ENCODE data around the gene COMMD6.

Gene COMMD6

GRCh38 chr13:75482820-75483079, 54.9 kb downstream of the COMMD6 start:
- Histone ChIP-seq H3K9me3 (ENCODE audit: control insufficient read depth, low read length) (no peaks in the 10 kb centered on the region), H3K27ac (ENCODE audit: insufficient read depth, low read depth, low read length, poor library complexity, severe bottlenecking) (no peak overlapping the region), H3K36me3 (ENCODE audit: control insufficient read depth, insufficient read depth, low read length) (no peaks in the 10 kb centered on the region), H3K4me3 (ENCODE audit: insufficient read depth, low read depth, low read length) (peak overlapping the region; percentile 83), H3K27me3 (ENCODE audit: control insufficient read depth, insufficient read depth, low read length, poor library complexity, severe bottlenecking) (no peaks in the 10 kb centered on the region), H3K4me1 (ENCODE audit: control insufficient read depth, insufficient read depth, low read length) (peaks cover 8% of the 10 kb centered on the region)
- no CpG with 5 or more reads among the region's 1 CpG for WGBS, 2 experiments

- H3K4me3 ChIP-seq (ENCODE audit: insufficient read depth, low read depth, low read length) = peak within 1 kb of the TSS; percentile 83
- no peaks in the 10 kb centered on the region for H3K36me3 ChIP-seq (ENCODE audit: control insufficient read depth, insufficient read depth, low read length)
- H3K4me1 ChIP-seq (ENCODE audit: control insufficient read depth, insufficient read depth, low read length) = peaks cover 8% of the 10 kb centered on the region
- H3K9me3 ChIP-seq (ENCODE audit: control insufficient read depth, low read length) = no peaks in the 10 kb centered on the region
- WGBS, 2 experiments = 0% methylated on average over 58 of the region's 58 CpGs
- H3K27ac ChIP-seq (ENCODE audit: insufficient read depth, low read depth, low read length, poor library complexity, severe bottlenecking) = peak within 1 kb of the TSS; percentile 67
- no peaks in the 10 kb centered on the region for H3K27me3 ChIP-seq (ENCODE audit: control insufficient read depth, insufficient read depth, low read length, poor library complexity, severe bottlenecking)
Measured at GRCh38 chr13:75482070-75482819, 55.4 kb downstream of the COMMD6 start, which contains the start of gene TBC1D4. Gene TBC1D4 (minus strand): TSS chr13:75482169. CDS start chr13:75481767, 402 bp downstream.

- Histone ChIP-seq H3K27ac (ENCODE audit: insufficient read depth, low read depth, low read length, poor library complexity, severe bottlenecking) (no peak overlapping the region), H3K4me1 (ENCODE audit: control insufficient read depth, insufficient read depth, low read length) (peaks cover 8% of the 10 kb centered on the region), H3K9me3 (ENCODE audit: control insufficient read depth, low read length) (no peaks in the 10 kb centered on the region), H3K27me3 (ENCODE audit: control insufficient read depth, insufficient read depth, low read length, poor library complexity, severe bottlenecking) (no peaks in the 10 kb centered on the region), H3K4me3 (ENCODE audit: insufficient read depth, low read depth, low read length) (peak overlapping the region; percentile 83), H3K36me3 (ENCODE audit: control insufficient read depth, insufficient read depth, low read length) (no peaks in the 10 kb centered on the region)
- 0% methylated on average over 100 of the region's 100 CpGs for WGBS, 2 experiments
Measured at GRCh38 chr13:75481176-75482069, 56.2 kb downstream of the COMMD6 start.

- no peak overlapping the region for H3K27ac ChIP-seq (ENCODE audit: insufficient read depth, low read depth, low read length, poor library complexity, severe bottlenecking)
- no peaks in the 10 kb centered on the region for H3K9me3 ChIP-seq (ENCODE audit: control insufficient read depth, low read length)
- H3K27me3 ChIP-seq (ENCODE audit: control insufficient read depth, insufficient read depth, low read length, poor library complexity, severe bottlenecking) = no peaks in the 10 kb centered on the region
- H3K4me3 ChIP-seq (ENCODE audit: insufficient read depth, low read depth, low read length) = peak overlapping the region; percentile 83
- H3K36me3 ChIP-seq (ENCODE audit: control insufficient read depth, insufficient read depth, low read length) = no peaks in the 10 kb centered on the region
- WGBS, 2 experiments = 0% methylated on average over 48 of the region's 48 CpGs
- H3K4me1 ChIP-seq (ENCODE audit: control insufficient read depth, insufficient read depth, low read length) = peaks cover 3% of the 10 kb centered on the region
Measured at GRCh38 chr13:75480671-75481175, 56.9 kb downstream of the COMMD6 start.

- WGBS, 2 experiments = 82 to 96% methylated on average over 4 to 5 of the region's 5 CpGs
- Histone ChIP-seq H3K36me3 (ENCODE audit: control insufficient read depth, insufficient read depth, low read length) (no peaks in the 10 kb centered on the region), H3K27ac (ENCODE audit: insufficient read depth, low read depth, low read length, poor library complexity, severe bottlenecking) (no peak overlapping the region), H3K27me3 (ENCODE audit: control insufficient read depth, insufficient read depth, low read length, poor library complexity, severe bottlenecking) (no peaks in the 10 kb centered on the region), H3K9me3 (ENCODE audit: control insufficient read depth, low read length) (no peaks in the 10 kb centered on the region), H3K4me3 (ENCODE audit: insufficient read depth, low read depth, low read length) (no peak overlapping the region), H3K4me1 (ENCODE audit: control insufficient read depth, insufficient read depth, low read length) (no peaks in the 10 kb centered on the region)
Measured at GRCh38 chr13:75479102-75479740, 58.4 kb downstream of the COMMD6 start.

- Histone ChIP-seq H3K36me3 (ENCODE audit: control insufficient read depth, insufficient read depth, low read length) (no peaks in the 10 kb centered on the region), H3K4me3 (ENCODE audit: insufficient read depth, low read depth, low read length) (no peak overlapping the region), H3K4me1 (ENCODE audit: control insufficient read depth, insufficient read depth, low read length) (no peaks in the 10 kb centered on the region), H3K9me3 (ENCODE audit: control insufficient read depth, low read length) (no peaks in the 10 kb centered on the region), H3K27ac (ENCODE audit: insufficient read depth, low read depth, low read length, poor library complexity, severe bottlenecking) (no peak overlapping the region), H3K27me3 (ENCODE audit: control insufficient read depth, insufficient read depth, low read length, poor library complexity, severe bottlenecking) (no peaks in the 10 kb centered on the region)
- 93 to 97% methylated on average over 4 of the region's 4 CpGs for WGBS, 2 experiments
Measured at GRCh38 chr13:75478659-75479058, 59.0 kb downstream of the COMMD6 start.
